ENCODE data around the gene C22orf39.

DNA sequence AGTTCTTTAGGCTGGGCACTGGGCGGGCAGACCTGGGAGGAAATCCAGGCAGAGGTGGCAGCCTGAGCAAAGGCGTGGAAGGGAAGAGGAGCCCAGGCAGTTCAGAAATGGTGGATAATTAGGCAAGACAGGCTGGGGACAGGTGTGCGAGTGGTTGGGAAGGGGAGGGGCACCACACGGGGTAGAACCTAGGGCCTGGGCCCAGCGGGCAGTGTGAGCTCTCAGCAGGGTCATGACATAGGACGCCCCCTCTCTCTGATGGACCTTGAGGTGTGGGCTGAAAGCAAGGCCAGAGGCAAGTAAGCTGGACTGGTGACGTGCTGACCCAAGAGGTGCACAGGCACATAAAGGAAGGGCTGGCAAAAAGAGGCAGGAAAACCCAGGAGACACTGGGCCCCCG lies 24.7 kb upstream of the C22orf39 start:
- TF ChIP-seq GATA2 (IDR thresholded peaks at IDR 0.05; ENCODE audit: low read depth, low read length) (no peak), GATA3 (IDR thresholded peaks at IDR 0.05; ENCODE audit: low read depth, low read length) (no peak)
